Islet precursor cell (in vitro differentiated cells): ENCODE results near the gene TRPC4AP.

Source experiments
- DNase-seq: peaks from one replicate; pipeline ENCODE4 v3.0.0-alpha.2; 2018

The TRPC4AP gene

DNA sequence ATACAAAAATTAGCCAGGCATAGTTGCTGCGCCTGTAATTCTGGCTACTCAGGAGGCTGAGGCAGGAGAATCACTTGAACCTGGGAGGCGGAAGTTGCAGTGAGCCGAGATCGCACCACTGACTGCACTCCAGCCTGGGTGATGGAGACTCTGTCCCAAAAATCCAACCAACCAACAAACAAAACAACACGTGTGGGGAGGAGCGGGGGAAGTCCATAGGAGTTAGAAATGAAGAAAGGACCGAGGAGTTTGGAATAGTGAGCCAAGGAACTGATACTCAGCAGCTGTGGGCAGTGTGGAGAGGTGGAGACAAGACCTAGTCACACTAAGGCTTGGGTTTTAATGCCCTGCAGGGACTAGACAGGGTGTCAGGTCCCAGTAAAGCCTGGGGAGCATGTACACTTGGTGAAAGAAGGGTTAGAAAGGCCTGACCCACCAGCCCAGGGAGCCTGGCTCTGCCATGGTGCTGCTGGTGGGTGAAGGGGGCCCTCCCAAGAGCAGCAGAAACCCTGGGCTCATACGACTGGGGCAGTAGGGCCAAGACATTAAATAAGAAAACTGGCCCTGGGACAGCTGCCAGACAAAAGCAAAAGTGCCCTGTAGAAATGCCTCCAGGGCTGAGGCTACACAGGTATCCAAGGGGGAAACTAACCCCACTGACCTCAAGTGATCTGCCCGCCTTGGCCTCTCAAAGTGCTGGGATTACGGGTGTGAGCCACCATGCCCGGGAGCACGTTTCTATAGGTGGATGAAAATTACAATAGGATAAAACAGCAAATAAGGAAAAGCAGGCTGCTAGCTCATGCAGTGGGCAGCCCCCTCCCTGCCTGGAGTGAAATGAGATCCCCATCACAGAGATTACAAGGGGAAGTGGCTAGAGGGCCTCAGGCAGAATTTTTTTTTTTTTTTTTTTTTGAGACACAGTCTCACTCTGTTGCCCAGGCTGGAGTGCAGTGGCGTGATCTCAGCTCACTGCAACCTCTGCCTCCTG is 78.9 kb downstream of the TRPC4AP start:
- DNase-seq = peak; percentile 51

DNA sequence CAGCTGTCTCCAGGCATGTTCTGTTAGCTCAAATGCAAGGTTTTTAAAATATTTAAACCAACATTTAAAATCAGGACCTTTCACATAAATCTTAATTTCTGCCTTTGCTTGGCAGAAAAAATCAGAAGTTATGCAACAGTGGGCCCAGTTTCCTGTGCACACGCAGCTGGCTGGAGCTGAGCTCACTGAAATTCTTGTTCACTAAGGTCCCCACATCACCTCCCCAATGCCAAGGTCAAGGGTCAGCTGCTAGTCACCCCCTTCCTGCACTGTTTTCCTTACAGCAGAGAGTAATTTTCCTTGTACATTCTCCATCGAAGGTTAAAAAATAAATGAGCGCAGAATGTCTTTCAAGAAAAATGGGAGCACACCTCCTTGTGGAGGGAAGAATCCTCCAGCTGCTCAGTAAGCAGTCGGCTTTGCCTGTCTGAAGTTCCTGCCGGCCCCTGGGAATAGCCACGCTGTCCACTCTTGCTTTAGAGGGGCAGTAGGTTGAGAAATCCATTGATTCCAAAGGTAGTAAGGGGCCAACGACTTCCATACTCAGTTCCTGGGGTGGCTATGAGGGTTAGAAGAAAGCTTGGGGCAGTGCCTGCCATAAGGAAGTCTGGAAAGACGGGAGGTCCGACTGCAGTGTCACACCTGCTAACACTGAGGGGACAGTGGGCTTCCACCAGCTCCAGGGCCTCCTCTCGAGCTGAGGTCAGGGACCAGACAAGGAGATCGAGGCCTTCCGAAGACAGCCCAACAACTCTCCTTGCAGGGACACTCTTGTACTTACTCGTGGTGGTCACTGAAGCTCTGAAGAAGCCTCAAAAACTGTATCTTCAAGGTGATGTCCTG is 80.2 kb downstream of the TRPC4AP start:
- DNase-seq = peak; percentile 29

DNA sequence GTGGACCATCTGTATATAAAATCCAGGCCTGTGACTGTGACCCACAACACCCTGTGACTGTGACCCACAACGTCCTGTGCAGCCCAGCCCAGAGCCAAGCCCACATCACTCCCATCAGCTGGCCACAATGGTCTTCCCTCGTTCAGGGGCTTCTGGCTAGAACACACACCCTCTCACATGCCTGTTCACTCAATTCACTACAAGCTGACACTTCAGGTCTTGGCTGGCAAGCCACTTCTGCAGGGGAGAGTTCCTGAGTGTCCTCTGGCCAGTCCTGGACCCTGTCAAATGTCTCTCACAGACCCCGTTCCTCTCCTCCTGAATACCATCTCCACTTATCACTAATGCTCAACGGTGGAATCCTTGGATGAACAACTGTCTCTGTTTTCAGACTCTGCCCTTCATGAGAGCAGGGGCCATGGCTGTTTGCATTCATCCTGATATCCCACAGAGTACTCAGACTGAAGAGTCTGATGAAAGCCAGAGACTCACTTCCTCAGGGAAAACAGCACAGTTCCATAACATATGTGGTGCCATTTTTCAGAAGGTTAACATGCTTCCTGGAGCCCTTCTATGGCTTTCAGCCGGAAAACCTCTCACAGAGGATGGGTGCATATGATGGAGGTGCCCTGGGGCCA is 80.9 kb downstream of the TRPC4AP start:
- peak; percentile 38 for DNase-seq

DNA sequence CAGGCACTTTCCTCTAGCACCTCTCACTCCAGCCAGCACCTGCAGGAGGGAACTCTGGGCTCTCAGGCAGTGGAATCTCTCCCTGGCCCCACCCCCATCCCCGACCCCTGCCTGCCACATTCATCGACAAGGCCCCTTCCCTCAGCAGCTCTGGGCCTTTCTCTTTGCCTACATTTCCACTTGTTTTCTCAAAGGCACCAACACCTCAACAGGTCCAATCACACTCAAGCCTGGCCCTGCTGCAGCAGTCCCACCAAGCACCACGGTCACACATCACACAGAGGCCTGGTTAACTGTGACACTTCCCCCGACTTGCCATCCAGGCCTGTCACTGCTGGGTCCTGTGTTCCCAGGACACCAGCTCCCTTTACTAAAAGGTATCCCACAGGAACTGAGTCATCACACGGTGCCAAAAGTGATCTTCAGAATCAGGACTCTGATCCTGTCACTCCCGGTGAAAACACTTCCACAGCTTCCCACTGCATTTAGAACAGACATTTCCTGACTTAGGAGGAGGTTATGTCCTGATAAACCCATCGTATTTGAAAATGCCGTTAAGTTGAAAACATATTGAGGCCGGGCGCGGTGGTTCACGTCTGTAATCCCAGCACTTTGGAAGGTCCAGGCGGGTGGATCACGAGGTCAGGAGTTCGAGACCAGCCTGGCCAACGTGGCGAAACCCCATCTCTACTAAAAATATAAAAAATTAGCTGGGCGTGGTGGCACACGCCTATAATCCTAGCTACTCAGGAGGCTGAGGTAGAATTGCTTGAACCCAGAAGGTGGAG is 82.0 kb downstream of the TRPC4AP start:
- peak; percentile 54 for DNase-seq

DNA sequence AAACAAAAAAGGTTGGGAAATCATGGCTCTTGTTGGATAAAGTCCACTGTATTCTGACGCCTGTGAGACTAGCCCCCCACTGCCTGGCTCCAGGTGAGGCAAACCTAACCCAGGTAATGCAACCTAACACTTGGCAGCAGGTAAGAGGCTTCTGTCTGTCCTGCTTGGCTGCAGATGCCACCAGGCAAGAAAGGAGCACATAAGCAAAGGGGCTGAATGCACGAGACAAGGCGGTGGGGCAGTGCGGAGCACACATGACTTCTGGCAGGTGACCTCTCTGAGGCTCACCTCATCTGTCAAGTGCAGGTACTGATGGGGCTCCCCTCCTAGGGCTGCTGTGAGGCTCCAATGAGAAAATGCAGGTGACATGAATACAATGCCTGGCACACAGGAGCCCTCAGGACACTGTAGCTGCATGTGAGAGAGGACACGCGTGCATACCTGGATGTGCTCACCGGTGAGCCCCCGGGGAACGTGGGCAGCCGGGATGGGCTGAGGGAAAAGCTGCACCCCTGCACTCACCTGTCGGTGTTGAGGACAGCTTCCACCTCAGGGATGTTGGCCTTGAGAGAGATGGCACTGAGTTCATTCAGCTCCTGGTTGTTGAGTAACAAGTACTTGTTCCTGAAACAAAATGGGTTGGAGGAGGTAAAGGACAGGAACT is 82.8 kb downstream of the TRPC4AP start:
- DNase-seq = peak; percentile 27

DNA sequence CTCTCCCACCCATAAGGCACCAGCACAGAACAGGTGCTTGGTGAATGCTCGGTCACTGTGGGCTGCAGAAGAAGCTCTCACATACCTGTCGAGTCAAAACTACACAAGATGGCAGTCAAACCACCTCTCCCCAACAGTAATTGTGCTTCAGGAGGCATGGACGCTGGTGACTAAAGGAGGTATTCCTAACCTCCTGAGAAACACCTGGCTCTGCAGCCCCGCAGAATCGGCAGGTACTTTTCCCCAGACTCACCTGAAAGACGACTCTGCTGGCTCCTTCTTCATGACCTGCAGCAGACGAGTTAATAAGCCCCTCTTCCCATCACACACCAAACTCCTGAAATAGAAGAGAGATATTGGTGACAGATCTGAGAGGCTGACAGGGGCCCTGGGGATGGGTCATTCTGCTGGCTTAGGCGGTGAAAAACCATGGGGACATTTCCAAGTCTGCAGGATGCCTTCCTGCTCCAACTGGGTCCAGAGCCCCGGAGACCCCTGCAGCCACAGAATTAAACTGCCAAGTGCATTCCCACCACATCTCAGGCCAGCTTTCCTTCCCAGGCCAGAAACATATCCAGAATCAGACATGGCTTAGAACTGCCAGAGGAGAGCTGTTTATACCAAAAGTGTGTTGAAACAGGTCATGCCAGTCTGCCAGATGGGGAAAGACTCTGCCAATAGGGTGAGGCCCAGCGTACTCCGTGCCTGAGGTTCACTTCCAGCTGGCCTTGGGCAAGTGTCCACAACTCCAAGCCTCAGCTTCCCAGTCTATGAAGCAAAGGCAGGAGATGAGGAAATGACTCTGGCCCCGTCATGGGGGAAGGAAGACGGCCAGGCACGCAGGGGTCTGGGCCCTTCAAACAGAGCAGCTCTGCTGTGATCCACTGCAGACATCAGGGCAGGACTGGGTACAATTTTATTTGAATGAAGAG is 83.9 kb downstream of the TRPC4AP start:
- peak; percentile 29 for DNase-seq

DNA sequence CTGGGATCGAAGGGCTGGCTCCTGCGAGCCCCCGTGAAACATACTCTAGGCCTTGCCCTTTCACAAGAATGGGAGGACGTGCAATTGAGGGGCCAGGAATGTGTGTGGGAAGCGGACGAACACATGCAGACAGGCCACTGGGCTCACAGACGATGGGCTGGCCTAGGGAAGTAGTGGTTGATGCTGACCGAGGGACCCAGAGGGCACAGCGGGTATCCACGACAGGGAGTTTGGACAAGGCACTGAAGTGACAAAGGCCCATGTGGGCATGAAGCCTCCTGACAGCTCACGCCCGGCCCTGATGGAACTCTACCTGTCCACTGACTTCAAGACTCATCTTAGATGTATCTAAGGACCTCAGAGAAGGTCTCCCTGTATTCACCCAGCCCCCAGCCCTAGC is 84.7 kb downstream of the TRPC4AP start:
- DNase-seq = peak; percentile 44

DNA sequence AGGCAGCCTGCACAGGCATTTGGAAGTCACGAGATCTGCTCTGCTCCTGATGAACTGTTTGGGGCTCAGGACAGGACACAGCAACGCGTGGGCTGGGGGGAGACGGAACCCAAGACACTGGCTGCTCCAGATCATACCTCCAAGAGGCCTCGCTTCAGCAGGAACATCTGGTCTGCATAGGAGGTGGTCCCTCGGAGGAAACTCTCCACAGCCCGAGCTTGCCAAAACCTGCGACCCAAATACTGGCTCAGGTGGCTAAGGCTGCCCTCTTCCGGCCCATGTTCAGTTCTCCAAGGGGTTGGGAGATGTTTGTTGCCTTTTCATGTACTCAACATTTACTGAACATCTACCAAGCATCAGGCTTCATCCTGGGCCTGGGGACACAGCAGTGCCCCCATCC is 85.2 kb downstream of the TRPC4AP start:
- DNase-seq = peak; percentile 38

DNA sequence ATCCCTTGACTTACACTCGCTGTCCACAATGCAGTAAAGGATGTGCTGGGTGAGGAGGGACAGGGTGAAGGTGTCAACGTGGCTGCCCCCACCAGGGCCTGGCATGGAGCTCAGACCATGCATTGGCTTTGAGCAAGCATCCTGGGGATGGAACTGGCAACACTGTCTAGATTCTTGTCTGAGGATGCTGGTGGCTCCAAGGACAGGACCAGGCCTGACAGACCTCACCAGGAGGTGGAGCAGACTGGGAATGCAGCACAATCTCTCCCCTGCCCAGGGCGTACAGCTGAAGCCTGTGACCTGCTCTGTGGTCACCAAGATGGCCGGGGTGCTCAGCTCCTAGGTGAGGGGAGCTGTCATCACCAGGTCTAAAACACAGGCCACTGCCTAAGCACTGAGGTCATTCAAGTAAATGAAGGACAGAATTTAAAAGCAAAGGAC is 86.1 kb downstream of the TRPC4AP start:
- DNase-seq = peak; percentile 50

DNA sequence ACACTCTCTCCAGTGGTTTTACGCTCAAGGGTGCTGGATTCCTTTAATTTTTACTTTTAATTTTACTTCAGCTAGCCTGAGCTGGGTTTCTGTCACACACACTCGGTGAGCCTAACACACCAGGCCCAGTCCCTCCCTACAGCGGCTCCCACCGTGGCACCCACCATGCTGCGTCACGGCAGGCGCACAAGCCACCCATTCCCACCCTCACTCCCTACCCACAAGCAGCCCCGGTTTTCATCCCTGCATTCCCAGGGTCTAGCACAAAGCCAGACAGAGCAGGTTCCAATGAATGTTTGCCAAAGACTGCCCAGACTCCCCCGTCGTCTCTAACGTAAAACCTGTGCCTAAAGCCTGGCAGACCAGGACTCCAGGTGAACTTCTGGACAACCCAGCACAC is 86.6 kb downstream of the TRPC4AP start:
- DNase-seq = no peak

DNA sequence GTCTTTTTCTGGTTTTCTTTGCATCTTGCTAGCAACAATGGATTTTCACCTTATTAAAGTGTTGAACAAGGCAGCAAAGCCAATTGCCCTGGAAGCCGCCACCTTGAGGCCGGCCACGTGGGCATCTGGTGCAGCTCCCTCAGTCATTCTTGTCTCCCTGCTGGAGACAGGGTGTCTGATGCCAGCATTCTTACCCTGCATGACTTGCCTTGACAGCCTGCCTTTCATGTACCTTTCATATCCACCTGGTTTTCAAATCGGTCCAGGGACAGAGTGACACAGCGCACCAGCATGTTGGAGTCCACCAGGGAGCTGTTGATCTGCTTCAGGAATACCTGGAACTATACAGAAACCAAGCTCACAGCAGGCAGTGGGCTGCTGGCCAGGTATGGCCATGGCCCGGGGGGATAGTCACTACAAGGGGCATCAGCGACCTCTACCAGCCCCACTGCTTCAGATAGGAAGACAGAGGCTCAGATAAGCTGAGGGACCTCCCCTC is 87.1 kb downstream of the TRPC4AP start:
- DNase-seq = peak; percentile 37

DNA sequence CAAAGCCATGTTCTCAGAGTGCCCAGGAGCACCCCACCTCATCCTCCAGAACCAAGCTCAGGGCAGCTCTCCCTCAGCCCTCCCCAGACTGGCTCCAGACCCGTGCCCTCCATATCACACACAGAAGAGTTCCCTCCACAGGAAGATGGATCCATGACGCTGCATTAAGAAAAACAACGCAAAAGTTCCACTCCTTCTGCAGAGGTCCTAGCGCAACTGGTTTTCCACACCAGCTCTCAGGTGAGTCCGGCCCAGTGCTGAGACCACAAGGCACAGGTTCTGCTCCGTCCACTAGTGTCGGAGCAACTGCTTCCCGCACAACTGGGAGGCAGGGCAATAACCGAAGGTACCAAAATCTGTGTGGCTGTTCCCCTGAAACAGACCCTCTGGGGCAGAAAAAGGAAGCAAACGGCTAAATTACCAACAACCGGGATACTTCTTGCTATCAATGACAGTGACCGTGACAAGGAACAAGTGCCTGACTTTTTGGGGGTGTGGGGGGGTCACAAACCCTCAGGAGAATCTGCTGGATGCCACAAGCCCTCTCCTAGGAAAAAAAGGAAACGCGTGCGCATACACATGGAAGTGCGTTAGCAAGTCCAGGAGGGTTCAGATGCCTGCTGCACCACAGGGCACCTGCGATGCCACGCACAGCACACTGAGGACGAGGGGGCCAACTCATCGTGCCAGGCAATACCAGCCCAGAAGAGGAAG is 87.7 kb downstream of the TRPC4AP start:
- DNase-seq = no peak

DNA sequence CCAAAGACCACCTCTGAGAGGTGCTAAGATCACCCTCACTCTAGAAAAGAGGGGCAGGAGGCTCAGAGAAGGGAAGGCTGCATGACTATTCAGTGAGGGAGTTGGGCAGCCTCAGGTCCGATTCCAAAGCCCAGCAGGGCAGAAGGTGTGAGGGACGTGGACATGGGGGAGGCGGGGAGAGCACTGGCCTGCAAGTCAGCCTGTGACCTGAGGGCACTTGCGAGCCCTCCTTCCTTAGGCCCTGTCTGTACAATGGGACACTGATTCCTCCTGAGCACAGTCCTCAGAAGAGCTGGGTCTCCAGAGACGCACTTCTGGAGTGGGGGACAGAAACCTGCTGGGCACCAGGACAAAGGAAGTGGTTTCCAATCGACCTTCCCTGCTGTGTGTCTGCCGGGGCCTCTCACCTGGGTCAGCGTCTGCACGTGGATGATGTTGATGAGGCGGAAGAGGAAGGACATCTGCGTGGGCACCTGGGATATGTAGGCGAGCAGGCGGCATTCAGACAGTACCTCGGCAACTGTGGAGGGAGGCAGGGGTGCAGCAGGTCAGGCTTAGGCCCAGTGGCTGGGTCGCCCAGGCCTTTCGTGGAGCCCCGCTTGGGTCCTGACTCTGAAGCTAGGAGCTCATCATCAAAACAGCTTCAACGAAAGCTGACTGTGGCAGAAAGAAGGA is 88.4 kb downstream of the TRPC4AP start:
- DNase-seq = no peak

DNA sequence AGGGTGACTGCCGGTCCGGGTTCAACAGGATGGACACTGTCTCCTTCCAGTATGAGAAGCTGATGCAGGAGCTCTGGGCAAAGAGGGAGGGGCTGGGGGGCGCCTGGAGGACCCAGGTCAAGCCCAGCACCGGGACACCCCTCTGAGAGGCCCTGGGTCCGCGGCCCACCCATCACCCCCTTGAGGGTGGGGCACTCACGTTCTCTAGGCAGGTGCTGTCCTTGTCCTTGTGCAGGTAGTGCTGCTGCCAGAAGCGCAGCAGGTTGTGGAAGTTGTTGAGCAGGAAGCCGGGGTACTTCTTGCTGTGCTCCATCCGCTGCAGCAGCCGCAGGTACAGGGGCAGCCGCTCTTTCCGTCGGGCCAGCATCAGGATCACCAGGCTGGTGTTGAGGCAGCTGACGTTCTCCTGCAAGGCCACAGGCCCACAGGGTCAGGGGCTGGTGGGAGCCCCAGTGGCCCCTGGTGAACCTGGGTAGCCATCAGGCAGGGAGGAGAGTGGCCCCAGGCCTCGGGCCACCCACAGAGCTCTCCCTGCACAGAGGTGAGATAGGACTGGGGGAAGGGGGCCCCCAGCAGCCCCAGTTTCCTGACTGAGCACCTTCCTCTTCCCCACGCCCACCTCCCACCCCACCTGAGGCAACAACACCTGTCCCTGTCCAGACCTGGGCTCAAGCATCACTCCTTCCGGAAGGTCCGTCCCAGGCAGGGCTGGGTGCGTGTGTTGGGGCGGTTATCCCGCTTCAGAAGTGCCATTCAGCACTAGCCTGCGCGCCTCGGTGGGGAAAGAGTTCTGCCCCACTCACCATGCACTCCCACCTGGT is 89.2 kb downstream of the TRPC4AP start:
- no peak for DNase-seq

DNA sequence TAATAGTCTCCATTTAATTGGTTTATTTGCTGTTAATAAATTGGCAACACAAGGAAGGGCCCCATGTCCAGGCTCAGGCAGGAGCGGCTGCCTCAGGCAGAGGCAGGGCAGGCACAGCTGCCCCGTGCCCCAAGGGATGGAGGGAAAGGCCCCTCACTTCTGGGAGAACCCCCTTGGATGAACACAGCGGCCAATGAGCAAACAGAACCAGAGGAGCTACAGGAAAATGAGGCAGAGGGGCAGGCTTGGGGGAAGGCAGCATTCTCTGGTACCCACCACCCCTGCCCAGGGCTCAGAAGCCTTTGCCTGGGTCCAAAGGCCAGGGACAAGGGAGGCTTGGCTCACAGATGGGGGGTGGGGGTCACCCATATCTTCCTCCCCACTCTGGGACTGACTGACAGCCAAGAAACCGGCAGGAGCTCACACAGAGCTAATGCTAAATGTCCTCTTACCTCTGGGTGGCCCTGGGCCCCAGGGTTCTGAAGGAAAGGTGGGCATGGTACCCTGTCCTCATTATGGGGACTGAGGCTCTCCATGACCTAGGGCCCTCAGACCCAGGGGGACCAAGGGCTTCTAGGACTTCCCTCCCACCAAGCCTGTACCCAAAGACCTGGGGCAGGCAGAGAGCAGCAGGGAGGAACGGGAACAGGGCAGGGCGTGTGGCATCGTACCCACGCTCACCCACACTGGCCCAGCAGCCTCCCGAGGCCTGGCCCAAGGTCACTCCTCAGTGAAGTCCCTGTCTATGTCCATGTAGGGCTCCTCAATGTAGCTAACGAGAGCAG is 90.0 kb downstream of the TRPC4AP start:
- DNase-seq = no peak

DNA sequence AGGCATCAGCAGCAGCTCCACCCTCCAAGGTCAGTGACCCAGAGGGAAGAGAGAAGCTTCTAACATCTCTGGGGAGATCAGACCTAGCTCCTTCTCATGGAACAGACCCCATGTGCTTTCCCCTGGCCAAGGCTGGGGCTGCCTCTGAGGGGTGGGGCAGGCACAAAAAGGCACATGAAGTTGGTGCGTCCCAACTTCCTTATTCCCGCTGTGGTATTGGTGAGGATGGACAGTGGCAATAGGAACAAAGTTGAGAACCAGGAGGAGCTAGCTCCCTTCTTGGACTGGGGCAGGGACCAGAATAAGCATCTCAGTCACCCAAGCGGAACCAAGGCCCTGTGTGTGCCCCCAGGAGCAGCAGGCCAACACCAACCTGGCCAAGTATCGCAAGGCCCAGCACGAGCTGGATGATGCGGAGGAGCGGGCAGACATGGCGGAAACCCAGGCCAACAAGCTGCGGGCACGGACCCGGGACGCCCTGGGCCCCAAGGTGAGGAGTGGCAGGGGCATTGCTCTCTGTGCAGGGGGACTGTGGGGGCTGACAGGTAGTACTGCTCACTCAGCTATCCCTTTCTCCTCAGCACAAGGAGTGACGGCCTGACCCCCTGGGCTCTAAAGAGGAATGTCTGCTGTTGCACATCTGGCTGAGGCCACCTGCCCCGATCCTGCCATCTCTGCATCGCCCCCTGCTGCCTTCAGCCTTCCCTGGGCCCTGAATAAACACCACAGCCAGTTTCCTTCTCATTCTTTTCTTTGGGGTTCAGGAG is 90.8 kb downstream of the TRPC4AP start:
- DNase-seq = no peak
